T-helper 2 cell treated with Interferon-gamma antibody and Interleukin-4, amounts not matched to agents 100 ng/mL and 5 ng/mL, for 36 hours (primary cell): Measurements from ENCODE around the gene ADAMTSL3. TPM values are rescaled to one million over a fixed set of nuclear protein-coding genes. Genes with fewer than 3 reads are reported as not detected.
"Not testable (repeated sequence)": the region's sequence is repeated elsewhere in the genome, so short reads cannot be mapped to it uniquely, and the experiment has no call there.

Experiments used
- intact Hi-C: fragments of 100-400 bp; cut with micrococcal nuclease; formaldehyde crosslinking; loops from one replicate; pipeline ENCODE4 v1.15.1; 2023
- total RNA-seq: library from RNA; stranded (reverse); gene quantifications from 2 replicates; pipeline ENCODE4 v1.2.3, GENCODE V29; 2022

ADAMTSL3 gene
- total RNA-seq, 1 donor from 2014 or later, result 0.07 TPM

DNA sequence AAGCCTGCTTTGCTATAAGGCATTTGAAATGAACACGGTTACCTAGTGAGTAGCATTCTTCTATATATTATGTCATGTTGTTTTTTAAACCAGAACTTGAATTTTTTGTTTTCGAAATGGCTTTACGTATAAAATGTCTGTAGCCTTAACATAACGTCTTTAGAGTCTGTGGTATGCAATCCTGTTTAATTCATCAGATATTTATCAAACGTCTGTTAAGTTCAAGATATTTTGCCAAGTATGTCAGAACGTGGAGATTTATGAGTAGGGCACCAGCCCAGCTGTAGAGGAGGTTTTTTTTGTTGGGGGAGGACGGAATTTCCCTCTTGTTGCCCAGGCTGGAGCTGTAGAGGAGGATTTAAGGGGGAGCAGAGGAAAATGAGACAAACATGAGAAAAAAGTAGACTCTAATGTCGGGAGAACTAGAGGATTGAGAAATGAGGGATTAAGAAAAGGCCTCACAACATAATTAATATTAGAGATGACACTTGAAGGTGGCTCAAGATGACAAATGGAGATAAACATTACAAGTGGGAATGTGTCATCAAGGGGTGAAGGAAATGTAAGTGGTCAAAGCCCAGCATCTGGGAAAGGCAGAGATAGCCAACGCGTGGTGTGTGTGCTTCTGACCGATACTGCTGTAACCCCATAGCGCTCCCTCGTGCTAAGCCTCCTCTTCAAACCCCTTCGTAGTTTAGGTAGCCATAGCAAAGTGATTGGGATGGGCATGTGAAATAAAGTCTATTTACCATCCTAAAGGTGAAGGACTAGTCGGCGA lies 427.7 kb downstream of the ADAMTSL3 start:
- intact Hi-C loops, result no loop called here

DNA sequence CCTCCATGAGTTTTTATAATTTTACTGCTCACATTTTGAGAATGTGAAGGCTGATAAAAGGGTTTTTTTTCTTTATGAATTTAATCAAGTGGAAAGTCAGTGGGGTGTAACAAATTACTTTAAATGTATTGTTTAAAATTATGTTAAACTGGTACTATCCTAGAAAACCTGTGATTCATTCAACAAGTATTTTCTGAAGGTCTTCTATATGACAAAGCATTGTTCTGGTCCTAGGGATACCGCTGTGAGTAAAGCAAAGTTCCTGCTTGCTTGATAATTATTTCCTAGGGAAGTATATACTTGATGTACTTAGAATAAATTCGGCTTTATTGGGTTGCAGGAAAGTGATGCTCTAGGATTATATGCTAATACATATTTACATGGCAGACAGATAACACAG lies 428.8 kb downstream of the ADAMTSL3 start:
- intact Hi-C loops, result no loop called here

DNA sequence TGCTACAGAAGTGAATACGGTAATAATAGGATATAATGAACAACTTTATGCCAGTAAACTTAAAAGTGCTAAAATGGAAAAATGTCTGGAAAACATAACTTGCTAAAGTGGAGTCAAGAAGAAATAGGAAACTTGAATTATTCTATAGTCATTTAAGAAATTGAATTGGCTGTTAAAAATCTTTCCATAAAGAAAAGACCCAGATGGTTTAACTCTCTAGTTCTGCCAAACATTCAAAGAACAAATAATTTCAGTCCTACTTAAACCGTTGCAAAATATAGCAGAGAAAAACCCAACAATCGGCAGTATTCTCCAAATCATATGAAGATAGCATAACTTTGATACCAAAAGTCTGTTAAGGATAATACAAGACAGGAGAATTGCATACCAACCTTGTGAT lies 432.1 kb downstream of the ADAMTSL3 start:
- intact Hi-C loops, result not testable (repeated sequence)

Other genes with a start within 250 kb of the ADAMTSL3 start
- not detected in 2 replicates for gene SH3GL3, start 206.8 kb upstream of the ADAMTSL3 start, total RNA-seq